ENCODE results near the gene ZNF311. TPM values are rescaled to one million over a fixed set of nuclear protein-coding genes. Genes with fewer than 3 reads are reported as not detected.

ZNF311 gene
- total and polyA plus RNA-seq, 9 of the 15 experiments (the other 6 are each of a cell fraction or from before 2014, with no cell fraction given): 5.1 to 10.0 (median 7.5) TPM

- TF ChIP-seq KDM1A (IDR thresholded peaks at IDR 0.05) (no peak; a peak in 2 of 4 replicates), ZNF778 (CRISPR knock-in tag; IDR thresholded peaks at IDR 0.05) (no peak), RFX5 (IDR thresholded peaks at IDR 0.05; ENCODE audit: low read depth, low read length) (no peak), TCF7 (IDR thresholded peaks at IDR 0.05; ENCODE audit: borderline replicate concordance) (no peak), CREBBP (IDR thresholded peaks at IDR 0.05; ENCODE audit: low read depth, low read length) (no peak), SIX5 (IDR thresholded peaks at IDR 0.05; ENCODE audit: borderline replicate concordance in 1 of 2, insufficient read depth in 1 of 2, low read depth in 1 of 2, low read length in 2 of 2) (no peak), CGGBP1 (CRISPR knock-in tag; IDR thresholded peaks at IDR 0.05) (no peak), ZBTB7A (IDR thresholded peaks at IDR 0.05; ENCODE audit: borderline replicate concordance, control insufficient read depth, low read depth, low read length) (no peak), HNRNPH1 (optimal IDR thresholded peaks at IDR 0.05; ENCODE audit: low read depth, low read length) (no peak), NR2F6 (CRISPR knock-in tag; IDR thresholded peaks at IDR 0.05) (no peak), SMAD2 (IDR thresholded peaks at IDR 0.05; ENCODE audit: low read depth, low read length) (no peak), ESRRA (IDR thresholded peaks at IDR 0.05; ENCODE audit: borderline replicate concordance, low read depth) (no peak), TCFL5 (CRISPR knock-in tag; conservative IDR thresholded peaks at IDR 0.05) (0 out of 2 replicates have a peak, but pooled peaks have one; percentile 24), TRIM24 (IDR thresholded peaks at IDR 0.05) (no peak), E4F1 (CRISPR knock-in tag; IDR thresholded peaks at IDR 0.05; ENCODE audit: borderline replicate concordance) (no peak), NCOA2 (IDR thresholded peaks at IDR 0.05; ENCODE audit: partially characterized antibody in 2 of 2) (no peak), FOSL1 (tag; conservative IDR thresholded peaks at IDR 0.05) (peak; percentile 52), RBM14 (IDR thresholded peaks at IDR 0.05; ENCODE audit: borderline replicate concordance, insufficient read depth, low read depth, low read length) (no peak), C11orf30 (IDR thresholded peaks at IDR 0.05; ENCODE audit: low read depth) (no peak), SRSF7 (optimal IDR thresholded peaks at IDR 0.05; ENCODE audit: low read depth, low read length) (no peak), PKNOX1 (IDR thresholded peaks at IDR 0.05) (no peak), TEAD1 (CRISPR knock-in tag; IDR thresholded peaks at IDR 0.05) (no peak), ARID1B (IDR thresholded peaks at IDR 0.05) (peak; percentile 65), FOS (IDR thresholded peaks at IDR 0.05; ENCODE audit: extremely low read depth, insufficient read length) (peak; percentile 22), BCL6 (CRISPR knock-in tag; IDR thresholded peaks at IDR 0.05) (no peak), SMAD1 (IDR thresholded peaks at IDR 0.05; ENCODE audit: low read depth, low read length, partially characterized antibody) (no peak)
Measured at GRCh38 chr6:28947831-28948270, 57.3 kb downstream of the ZNF311 start (continued).
